ENCODE data around the gene RHOG.
"Not testable (repeated sequence)": the region's sequence is repeated elsewhere in the genome, so short reads cannot be mapped to it uniquely, and the experiment has no call there.

The RHOG gene

GRCh38 chr11:3840870-3841425 is at the start of gene RHOG:
Gene RHOG, minus strand, starts transcription at chr11:3840959. Its CDS starts 12,821 bp downstream, at chr11:3828138.
- DNase-seq (ENCODE audit: low read depth, low spot score) = peak; percentile 48

DNA sequence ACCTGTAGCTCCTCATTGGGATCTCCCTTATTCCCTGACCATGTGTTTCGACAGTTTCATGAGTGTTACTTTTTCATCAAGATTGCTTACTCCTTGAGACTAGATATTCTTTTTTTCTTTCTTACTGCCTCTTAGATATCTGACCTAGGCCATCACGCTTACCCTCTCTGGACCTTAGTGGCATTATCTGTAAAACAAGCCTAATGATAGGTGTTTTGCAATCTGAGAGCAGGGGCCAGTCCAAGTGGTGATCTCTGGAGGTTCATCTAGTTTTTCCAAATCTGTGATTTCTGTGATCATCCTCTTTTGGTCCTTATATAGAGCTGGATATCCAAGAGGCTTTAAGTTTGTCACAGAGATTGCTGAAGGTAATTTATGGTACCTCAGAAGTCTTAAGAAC is 49.3 kb upstream of the RHOG start:
- DNase-seq (ENCODE audit: low read depth, low spot score) = no peak

DNA sequence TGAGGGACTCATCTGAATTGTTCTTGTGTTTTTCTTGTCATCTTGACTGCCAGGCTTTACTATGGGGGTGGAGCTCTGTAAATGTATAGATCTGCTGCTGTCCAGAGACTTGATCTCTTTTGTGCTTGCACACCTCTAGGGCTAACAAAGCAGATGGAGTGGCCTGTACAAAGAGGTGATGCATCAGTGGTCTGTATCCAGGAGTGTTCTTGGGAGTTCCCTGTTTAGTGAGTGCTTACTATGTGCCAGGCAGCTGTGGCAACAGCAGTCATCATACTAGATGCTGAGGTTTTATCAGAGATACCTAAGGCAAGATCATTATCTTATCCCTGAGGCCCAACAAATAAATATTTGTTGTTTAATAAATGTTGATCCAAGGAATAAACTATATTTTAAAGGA is 48.1 kb upstream of the RHOG start:
- no peak for DNase-seq (ENCODE audit: low read depth, low spot score)

- no peak for DNase-seq (ENCODE audit: low read depth, low spot score)
Measured at GRCh38 chr11:3886985-3887384, 46.2 kb upstream of the RHOG start.

GRCh38 chr11:3885855-3886254 is 45.1 kb upstream of the RHOG start:
- DNase-seq (ENCODE audit: low read depth, low spot score) = no peak

- no peak for DNase-seq (ENCODE audit: low read depth, low spot score)
Measured at GRCh38 chr11:3882655-3883054, 41.9 kb upstream of the RHOG start.

DNA sequence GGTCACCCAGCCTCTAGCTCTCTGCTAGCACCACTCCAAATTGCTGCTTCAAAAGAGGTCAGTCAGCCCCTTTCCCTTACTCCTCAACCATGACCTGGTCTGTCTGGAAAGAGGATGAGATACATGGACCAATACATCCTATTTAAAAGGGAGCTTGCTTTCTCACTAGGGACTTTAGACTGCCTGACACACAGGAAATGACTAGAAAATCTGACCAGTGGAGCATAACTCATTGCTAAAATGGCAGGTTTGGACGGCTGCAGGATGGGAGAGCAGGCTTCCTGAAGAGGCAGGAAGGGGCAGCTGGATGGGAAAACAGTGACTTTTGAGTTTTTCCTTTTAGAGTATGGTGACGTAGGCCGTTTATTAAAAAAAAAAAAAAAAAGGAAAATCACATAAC is 40.0 kb upstream of the RHOG start:
- no peak for DNase-seq (ENCODE audit: low read depth, low spot score)

- DNase-seq (ENCODE audit: low read depth, low spot score) = no peak
Measured at GRCh38 chr11:3879967-3880542, 39.3 kb upstream of the RHOG start.

GRCh38 chr11:3879216-3879966 is 38.6 kb upstream of the RHOG start:
- DNase-seq (ENCODE audit: low read depth, low spot score) = no peak

- DNase-seq (ENCODE audit: low read depth, low spot score) = no peak
Measured at GRCh38 chr11:3878258-3878584, 37.5 kb upstream of the RHOG start.

GRCh38 chr11:3877364-3878257 is 36.9 kb upstream of the RHOG start:
- peak; percentile 28 for DNase-seq (ENCODE audit: low read depth, low spot score)

DNA sequence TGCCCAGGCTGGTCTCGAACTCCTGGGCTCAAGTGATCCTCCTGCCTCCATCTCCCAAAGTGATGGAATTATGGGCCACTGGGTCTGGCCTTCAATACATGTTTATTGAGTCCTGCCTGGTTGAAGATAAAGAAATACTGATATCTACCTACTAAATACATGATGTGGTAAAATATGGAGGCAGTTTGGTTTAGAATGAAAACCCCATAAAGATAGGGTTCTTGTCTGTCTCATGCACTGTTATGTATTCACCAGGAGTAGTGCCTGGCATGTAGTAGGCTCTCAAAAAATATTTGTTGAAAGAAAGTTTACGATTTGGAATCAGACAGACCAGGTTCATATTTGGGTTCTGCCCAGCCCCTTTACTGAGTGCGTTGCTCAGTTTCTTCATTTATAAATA is 35.9 kb upstream of the RHOG start:
- no peak for DNase-seq (ENCODE audit: low read depth, low spot score)

DNA sequence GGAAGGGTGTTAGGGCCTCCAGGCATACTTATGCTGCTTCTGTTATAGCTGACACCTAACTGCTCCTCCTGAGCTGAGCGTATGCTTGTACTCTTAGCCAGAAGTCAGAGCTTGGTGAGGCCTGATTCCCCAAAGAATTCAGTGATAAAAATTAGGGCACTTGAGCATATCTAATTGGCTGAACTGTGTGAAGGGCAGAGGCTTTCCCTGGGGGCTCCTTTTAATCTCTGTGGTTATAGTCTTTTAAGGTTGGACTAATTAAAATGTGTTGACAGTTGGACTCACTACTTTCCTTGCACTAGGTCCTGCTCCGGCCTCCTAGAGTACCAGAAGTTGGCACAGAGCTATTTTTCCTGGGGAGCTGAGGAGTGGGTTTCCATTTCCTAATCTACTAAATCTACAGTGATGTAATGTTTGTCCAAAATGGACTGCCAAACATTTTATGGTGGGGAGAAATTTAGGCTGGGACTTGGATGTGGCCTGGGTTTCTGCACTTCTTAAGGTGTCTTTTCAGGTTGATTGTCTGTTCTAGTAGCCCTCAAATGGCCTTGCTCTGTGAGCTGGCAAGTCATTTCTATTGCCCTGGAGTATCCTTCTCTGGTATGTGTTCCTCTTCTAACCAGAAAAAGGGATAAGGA is 33.1 kb upstream of the RHOG start:
- no peak for DNase-seq (ENCODE audit: low read depth, low spot score)

DNA sequence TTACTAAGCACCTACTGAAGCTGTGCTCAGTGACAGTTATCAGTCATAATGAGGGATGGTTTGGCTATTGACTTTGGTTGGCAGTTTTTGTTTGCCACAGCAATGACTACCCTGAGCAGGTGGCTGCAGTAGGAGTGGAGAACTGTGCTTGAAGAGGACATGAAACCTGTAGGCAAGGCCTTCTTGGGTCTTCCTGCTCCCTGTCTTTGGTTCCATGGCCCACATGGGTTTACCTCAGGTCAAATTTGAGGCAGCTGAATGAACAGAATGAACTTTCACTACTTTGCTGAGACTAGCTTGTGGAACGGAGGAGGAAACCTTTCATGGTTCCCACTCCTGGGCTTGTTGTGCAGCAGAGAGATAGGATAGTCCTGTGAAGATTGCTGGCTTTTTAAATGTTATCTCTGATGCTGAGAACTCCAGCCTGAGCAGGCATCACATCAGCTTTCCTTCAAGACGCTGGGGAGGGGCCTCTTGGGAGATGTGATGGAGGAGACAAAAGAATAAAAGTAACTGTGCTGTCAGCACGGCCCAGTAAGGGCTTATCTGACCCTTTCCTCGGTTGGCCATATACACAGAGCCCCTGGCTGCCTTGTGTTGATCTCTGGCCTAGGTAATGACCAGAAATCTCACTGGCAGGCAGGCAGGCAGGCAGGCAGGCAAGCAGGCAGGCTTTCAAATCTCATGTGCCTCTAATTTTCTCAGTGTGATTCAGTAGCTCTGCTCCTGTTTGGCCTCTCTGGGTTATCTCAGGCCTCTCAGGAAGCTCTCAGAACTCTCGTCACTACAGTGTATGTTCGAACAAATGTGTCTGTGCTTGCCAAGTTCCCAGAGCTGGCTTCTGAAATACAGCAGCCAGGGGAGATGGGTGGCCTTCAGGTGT is 26.7 kb upstream of the RHOG start:
- DNase-seq (ENCODE audit: low read depth, low spot score) = peak; percentile 65

DNA sequence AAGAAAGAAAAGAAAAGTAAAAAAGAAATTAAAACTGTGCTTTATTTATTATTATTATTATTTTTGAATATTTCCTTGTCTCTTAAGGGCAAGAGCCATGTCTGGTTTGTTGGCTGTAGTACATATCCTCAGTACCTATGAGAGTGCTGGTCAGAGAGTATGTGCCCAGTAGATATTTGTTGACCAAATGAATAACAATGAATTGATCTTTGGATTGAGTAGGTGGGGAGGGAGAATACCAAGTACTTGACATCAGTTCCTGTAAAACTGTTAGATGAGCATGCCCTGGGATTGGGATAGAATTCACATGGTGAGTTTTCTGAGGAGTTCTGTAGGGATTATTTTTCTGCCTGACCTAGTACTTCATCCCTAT is 26.1 kb upstream of the RHOG start:
- no peak for DNase-seq (ENCODE audit: low read depth, low spot score)

DNA sequence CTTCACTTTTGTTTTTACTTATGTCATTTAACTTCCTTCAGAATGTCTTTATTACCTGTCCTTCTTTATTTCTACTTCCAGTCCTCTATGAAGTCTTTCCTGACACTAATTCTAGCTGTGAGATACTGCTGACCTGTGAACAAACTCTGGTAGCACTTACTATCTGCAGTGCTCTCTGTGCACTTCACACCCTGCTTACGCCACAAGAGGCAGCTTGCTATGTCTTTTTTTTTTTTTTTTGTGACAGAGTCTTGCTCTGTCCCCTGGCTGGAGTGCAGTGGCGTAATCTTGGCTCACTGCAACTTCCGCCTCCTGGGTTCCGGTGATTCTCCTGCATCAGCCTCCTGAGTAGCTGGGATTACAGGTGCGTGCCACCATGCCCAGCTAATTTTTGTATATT is 25.4 kb upstream of the RHOG start:
- DNase-seq (ENCODE audit: low read depth, low spot score) = peak; percentile 27

GRCh38 chr11:3865388-3866193 is 24.8 kb upstream of the RHOG start:
- peak; percentile 23 for DNase-seq (ENCODE audit: low read depth, low spot score)

GRCh38 chr11:3861683-3862082 is 20.9 kb upstream of the RHOG start:
- no peak for DNase-seq (ENCODE audit: low read depth, low spot score)

DNA sequence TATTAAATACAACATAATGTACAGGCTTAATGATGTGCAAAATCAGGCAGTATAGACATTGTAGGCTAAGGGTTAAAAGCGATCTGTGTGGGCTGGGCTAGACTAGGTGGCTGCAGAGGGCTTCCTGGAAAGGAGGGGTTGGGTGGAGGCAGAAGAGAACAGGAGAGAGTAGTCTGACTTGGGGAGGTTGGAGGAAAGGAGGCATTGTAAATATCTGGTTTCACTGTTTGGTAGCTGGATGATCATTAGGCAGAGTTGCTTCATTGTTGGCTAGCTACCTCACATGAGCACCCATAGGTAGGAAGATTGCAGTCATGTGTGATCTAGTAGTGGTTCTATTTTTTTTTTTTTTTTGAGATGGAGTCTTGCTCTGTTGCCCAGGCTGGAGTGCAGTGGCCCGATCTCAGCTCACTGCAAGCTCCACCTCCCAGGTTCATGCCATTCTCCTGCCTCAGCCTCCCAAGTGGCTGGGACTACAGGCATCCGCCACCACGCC is 20.2 kb upstream of the RHOG start:
- not testable (repeated sequence) for DNase-seq (ENCODE audit: low read depth, low spot score)

DNA sequence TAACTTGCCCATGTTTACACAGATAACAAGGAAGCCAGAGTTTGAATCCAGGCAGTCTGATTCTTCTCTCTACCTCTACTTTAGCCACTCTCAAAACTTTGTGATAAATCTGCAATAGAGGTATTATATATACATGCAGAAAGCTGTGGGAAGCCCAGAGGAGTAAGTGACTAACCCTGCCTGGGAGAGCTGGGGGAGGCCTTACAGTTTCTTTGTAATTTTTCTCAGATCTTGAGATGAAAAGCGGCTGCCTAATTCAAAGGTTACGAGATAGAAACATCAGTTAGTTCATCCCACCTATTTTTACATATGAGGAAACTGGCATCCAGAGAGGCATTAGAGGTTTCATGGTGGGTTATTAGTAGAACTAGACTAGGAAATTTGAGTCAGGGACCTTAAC is 19.6 kb upstream of the RHOG start:
- no peak for DNase-seq (ENCODE audit: low read depth, low spot score)
